ENCODE results near the gene C19orf33. TPM values are rescaled to one million over a fixed set of nuclear protein-coding genes. Genes with fewer than 3 reads are reported as not detected.

The C19orf33 gene
- total RNA-seq, 2 experiments from 2014 or later, result not detected

GRCh38 chr19:38285567-38285966 lies 18.5 kb upstream of the C19orf33 start:
- no peaks in the 10 kb centered on the region for H3K27me3 Mint-ChIP-seq
- CTCF ChIA-PET, result interaction anchor here (1.0 kb wide), 1 partner anchor 18 kb away, joined by 3 read pairs; no protein-coding TSS in a partner anchor
- H3K9me3 Mint-ChIP-seq, result no peaks in the 10 kb centered on the region
- DNase-seq, result no peak
- no peak overlapping the region for H3K4me3 Mint-ChIP-seq
- peaks cover 15% of the 10 kb centered on the region for H3K4me1 Mint-ChIP-seq
- no peaks in the 10 kb centered on the region for H3K36me3 Mint-ChIP-seq (ENCODE audit: low read depth)
- no peak overlapping the region for H3K27ac Mint-ChIP-seq
- POLR2A ChIA-PET, result no interaction called here

- no peaks in the 10 kb centered on the region for H3K36me3 Mint-ChIP-seq (ENCODE audit: low read depth)
- no peaks in the 10 kb centered on the region for H3K9me3 Mint-ChIP-seq
- no peaks in the 10 kb centered on the region for H3K27me3 Mint-ChIP-seq
- H3K4me3 Mint-ChIP-seq, result no peak overlapping the region
- DNase-seq, result no peak
- POLR2A ChIA-PET, result no interaction called here
- CTCF ChIA-PET, result interaction anchor here (1.3 kb wide), 1 partner anchor 24 kb away, joined by 3 read pairs; no protein-coding TSS in a partner anchor
- H3K27ac Mint-ChIP-seq, result no peak overlapping the region
- H3K4me1 Mint-ChIP-seq, result peaks cover 4% of the 10 kb centered on the region
These were observed 16.4 kb upstream of the C19orf33 start for GRCh38 chr19:38287604-38288003.

GRCh38 chr19:38288123-38288855 lies 15.8 kb upstream of the C19orf33 start:
- Mint-ChIP-seq H3K36me3 (ENCODE audit: low read depth) (no peaks in the 10 kb centered on the region), H3K4me3 (no peak overlapping the region), H3K27me3 (no peaks in the 10 kb centered on the region), H3K27ac (no peak overlapping the region), H3K9me3 (no peaks in the 10 kb centered on the region), H3K4me1 (peaks cover 2% of the 10 kb centered on the region)
- ChIA-PET POLR2A (no interaction called here), CTCF (interaction anchor here (1.3 kb wide), 1 partner anchor 25 kb away, joined by 3 read pairs; no protein-coding TSS in a partner anchor)
- DNase-seq, result no peak

GRCh38 chr19:38289955-38290354 lies 14.1 kb upstream of the C19orf33 start:
- DNase-seq, result no peak
- Mint-ChIP-seq H3K36me3 (ENCODE audit: low read depth) (no peaks in the 10 kb centered on the region), H3K27ac (no peak overlapping the region), H3K4me3 (no peak overlapping the region), H3K9me3 (no peaks in the 10 kb centered on the region), H3K4me1 (no peaks in the 10 kb centered on the region), H3K27me3 (no peaks in the 10 kb centered on the region)
- ChIA-PET CTCF (no interaction called here), POLR2A (no interaction called here)

- DNase-seq, result no peak
- no peaks in the 10 kb centered on the region for H3K27me3 Mint-ChIP-seq
- POLR2A ChIA-PET, result no interaction called here
- no peaks in the 10 kb centered on the region for H3K9me3 Mint-ChIP-seq
- no peak overlapping the region for H3K4me3 Mint-ChIP-seq
- CTCF ChIA-PET, result interaction anchor here (0.7 kb wide), 1 partner anchor 365 kb away, joined by 3 read pairs; no protein-coding TSS in a partner anchor
- H3K36me3 Mint-ChIP-seq (ENCODE audit: low read depth), result no peaks in the 10 kb centered on the region
- H3K27ac Mint-ChIP-seq, result no peak overlapping the region
- no peaks in the 10 kb centered on the region for H3K4me1 Mint-ChIP-seq
These were observed 13.4 kb upstream of the C19orf33 start for GRCh38 chr19:38290631-38291147.

GRCh38 chr19:38291855-38292254 lies 12.2 kb upstream of the C19orf33 start:
- Mint-ChIP-seq H3K27me3 (no peaks in the 10 kb centered on the region), H3K4me1 (no peaks in the 10 kb centered on the region), H3K4me3 (no peak overlapping the region), H3K9me3 (no peaks in the 10 kb centered on the region), H3K27ac (no peak overlapping the region), H3K36me3 (ENCODE audit: low read depth) (no peaks in the 10 kb centered on the region)
- POLR2A ChIA-PET, result no interaction called here
- DNase-seq, result no peak
- CTCF ChIA-PET, result no interaction called here

- Mint-ChIP-seq H3K9me3 (no peaks in the 10 kb centered on the region), H3K4me3 (no peak overlapping the region), H3K36me3 (ENCODE audit: low read depth) (no peaks in the 10 kb centered on the region), H3K27ac (no peak overlapping the region), H3K4me1 (no peaks in the 10 kb centered on the region), H3K27me3 (no peaks in the 10 kb centered on the region)
- no peak for DNase-seq
- ChIA-PET CTCF (no interaction called here), POLR2A (interaction anchor here (0.6 kb wide), 1 partner anchor 29 kb away, joined by 4 read pairs; the partner anchor contains the start of gene SPINT2)
These were observed 10.8 kb upstream of the C19orf33 start for GRCh38 chr19:38293281-38293680.

GRCh38 chr19:38294090-38294489 lies 10.0 kb upstream of the C19orf33 start:
- ChIA-PET CTCF (no interaction called here), POLR2A (interaction anchor here (0.6 kb wide), 1 partner anchor 18 kb away, joined by 4 read pairs; no protein-coding TSS in a partner anchor)

GRCh38 chr19:38298821-38299680 lies 5.0 kb upstream of the C19orf33 start:
- Mint-ChIP-seq H3K4me1 (no peaks in the 10 kb centered on the region), H3K4me3 (no peak overlapping the region), H3K27me3 (no peaks in the 10 kb centered on the region), H3K36me3 (ENCODE audit: low read depth) (no peaks in the 10 kb centered on the region), H3K27ac (no peak overlapping the region), H3K9me3 (no peaks in the 10 kb centered on the region)
- no peak for DNase-seq
- ChIA-PET POLR2A (no interaction called here), CTCF (interaction anchor here (0.6 kb wide), 1 partner anchor 59 kb away, joined by 3 read pairs; no protein-coding TSS in a partner anchor)

More at GRCh38 chr19:38294090-38294489, 10.0 kb upstream of the C19orf33 start:
- no peak overlapping the region for H3K27ac Mint-ChIP-seq
- no peaks in the 10 kb centered on the region for H3K27me3 Mint-ChIP-seq
- no peak overlapping the region for H3K4me3 Mint-ChIP-seq
- no peak for DNase-seq
- H3K36me3 Mint-ChIP-seq (ENCODE audit: low read depth), result no peaks in the 10 kb centered on the region
- H3K9me3 Mint-ChIP-seq, result no peaks in the 10 kb centered on the region
- no peaks in the 10 kb centered on the region for H3K4me1 Mint-ChIP-seq

- Mint-ChIP-seq H3K9me3 (no peaks in the 10 kb centered on the region), H3K4me3 (no peak overlapping the region), H3K4me1 (no peaks in the 10 kb centered on the region), H3K36me3 (ENCODE audit: low read depth) (peaks cover 5% of the 10 kb centered on the region), H3K27me3 (no peaks in the 10 kb centered on the region), H3K27ac (no peak overlapping the region)
- ChIA-PET CTCF (no interaction called here), POLR2A (no interaction called here)
- DNase-seq, result no peak
These were observed 358 bp downstream of the C19orf33 start for GRCh38 chr19:38304352-38304865.

- no peak overlapping the region for H3K4me3 Mint-ChIP-seq
- POLR2A ChIA-PET, result no interaction called here
- no peak overlapping the region for H3K27ac Mint-ChIP-seq
- CTCF ChIA-PET, result no interaction called here
- no peaks in the 10 kb centered on the region for H3K9me3 Mint-ChIP-seq
- H3K4me1 Mint-ChIP-seq, result no peaks in the 10 kb centered on the region
- DNase-seq, result no peak
- H3K27me3 Mint-ChIP-seq, result no peaks in the 10 kb centered on the region
- peaks cover 5% of the 10 kb centered on the region for H3K36me3 Mint-ChIP-seq (ENCODE audit: low read depth)
These were observed 897 bp downstream of the C19orf33 start for GRCh38 chr19:38304866-38305429.

GRCh38 chr19:38306236-38306635 lies 2.2 kb downstream of the C19orf33 start:
- Mint-ChIP-seq H3K27me3 (no peaks in the 10 kb centered on the region), H3K4me1 (peaks cover 2% of the 10 kb centered on the region), H3K27ac (no peak overlapping the region), H3K9me3 (no peaks in the 10 kb centered on the region), H3K36me3 (ENCODE audit: low read depth) (peaks cover 11% of the 10 kb centered on the region), H3K4me3 (no peak overlapping the region)
- no peak for DNase-seq
- POLR2A ChIA-PET, result no interaction called here
- CTCF ChIA-PET, result no interaction called here
